CD14-positive monocyte (primary cell): ENCODE data around the gene HEY2. TPM values are rescaled to one million over a fixed set of nuclear protein-coding genes. Genes with fewer than 3 reads are reported as not detected.

Experiments used
- DNase-seq, 3 donors: peaks; one replicate each; pipeline ENCODE4 v3.0.0-alpha.2; 2011 to 2022
- H2AFZ ChIP-seq: 2 replicates; pipeline ENCODE4 v1.6.0; 2012; ENCODE audit warnings: mild to moderate bottlenecking, low read depth, low read length, inconsistent platforms; ENCODE audit not compliant: insufficient read depth, poor library complexity, severe bottlenecking
- H3K27ac ChIP-seq, 2 donors: 1 replicate in 1 of 2; 2 replicates in 1 of 2; pipeline ENCODE4 v1.5.1; 2012 to 2013; ENCODE audit warnings: low read length in 2 of 2, control low read depth in 1 of 2, inconsistent platforms in 1 of 2, low read depth in 1 of 2, mild to moderate bottlenecking in 1 of 2
- H3K27me3 ChIP-seq, 2 donors: one replicate each; pipeline versions ENCODE4 v1.6.0 to v1.6.1; 2011 to 2013; ENCODE audit warnings: low read length in 2 of 2; ENCODE audit not compliant: control insufficient read depth in 2 of 2, insufficient read depth in 2 of 2
- H3K36me3 ChIP-seq, 2 donors: replicated peaks in 1 of 2; 1 replicate in 1 of 2; 2 replicates in 1 of 2; pipeline versions ENCODE4 v1.5.1 to v1.6.1; 2012 to 2013; ENCODE audit warnings: low read length in 2 of 2, control low read depth in 1 of 2, inconsistent platforms in 1 of 2, mild to moderate bottlenecking in 1 of 2; ENCODE audit not compliant: insufficient read depth in 2 of 2, control insufficient read depth in 1 of 2
- H3K4me1 ChIP-seq, 2 donors: 1 replicate in 1 of 2; 2 replicates in 1 of 2; pipeline versions ENCODE4 v1.5.1 to v1.6.1; 2012 to 2013; ENCODE audit warnings: low read length in 2 of 2, control low read depth in 1 of 2, inconsistent platforms in 1 of 2, mild to moderate bottlenecking in 1 of 2, moderate library complexity in 1 of 2; ENCODE audit not compliant: insufficient read depth in 2 of 2, control insufficient read depth in 1 of 2
- H3K4me2 ChIP-seq: replicated peaks from 2 replicates; pipeline ENCODE3; 2012; ENCODE audit warnings: low read length, moderate library complexity, mild to moderate bottlenecking; ENCODE audit not compliant: poor library complexity, severe bottlenecking; ENCODE audit errors: extremely low read depth
- H3K4me3 ChIP-seq, 3 experiments: fragments of 200-600 bp in 1 of 3; sonication (generic) in 1 of 3; replicated peaks in 1 of 3; 1 replicate in 2 of 3; 2 replicates in 1 of 3; pipeline ENCODE4 v1.5.1; 2011 to 2013; ENCODE audit warnings: low read length in 3 of 3, mild to moderate bottlenecking in 3 of 3, control low read depth in 2 of 3, low read depth in 2 of 3, inconsistent platforms in 1 of 3, moderate library complexity in 1 of 3
- H3K79me2 ChIP-seq: 2 replicates; pipeline ENCODE4 v1.6.0; 2012; ENCODE audit warnings: mild to moderate bottlenecking, control low read depth, inconsistent platforms, low read length, moderate library complexity; ENCODE audit not compliant: insufficient read depth
- H3K9ac ChIP-seq: 2 replicates; pipeline ENCODE4 v1.6.0; 2017; ENCODE audit warnings: low read length, mild to moderate bottlenecking; ENCODE audit not compliant: insufficient read depth, poor library complexity, severe bottlenecking
- H3K9me3 ChIP-seq, 2 donors: replicated peaks in 1 of 2; 1 replicate in 1 of 2; 2 replicates in 1 of 2; pipeline versions ENCODE4 v1.5.1 to v1.6.1; 2012 to 2013; ENCODE audit warnings: low read length in 2 of 2, control low read depth in 1 of 2; ENCODE audit not compliant: control insufficient read depth in 1 of 2, insufficient read depth in 1 of 2
- H4K20me1 ChIP-seq: 2 replicates; pipeline ENCODE4 v1.6.0; 2012; ENCODE audit warnings: mild to moderate bottlenecking, low read length, control low read depth, moderate library complexity; ENCODE audit not compliant: insufficient read depth
- H3K27ac Mint-ChIP-seq, 7 donors: one replicate each; pipeline ENCODE4 v1.8.0; 2020; ENCODE audit warnings: mild to moderate bottlenecking in 7 of 7, mixed read lengths in 7 of 7, moderate library complexity in 6 of 7, inconsistent platforms in 2 of 7
- H3K27me3 Mint-ChIP-seq, 3 donors: one replicate each; pipeline ENCODE4 v1.8.0; 2021 to 2022; ENCODE audit warnings: low read depth in 3 of 3, mild to moderate bottlenecking in 3 of 3, mixed read lengths in 3 of 3, moderate library complexity in 3 of 3, inconsistent platforms in 1 of 3
- H3K36me3 Mint-ChIP-seq, 2 donors: one replicate each; pipeline ENCODE4 v1.8.0; 2020; ENCODE audit warnings: mixed read lengths in 2 of 2, inconsistent platforms in 1 of 2, mild to moderate bottlenecking in 1 of 2
- H3K4me1 Mint-ChIP-seq: one replicate; pipeline ENCODE4 v1.8.0; 2020; ENCODE audit warnings: mild to moderate bottlenecking, mixed read lengths
- H3K4me3 Mint-ChIP-seq, 2 donors: one replicate each; pipeline ENCODE4 v1.8.0; 2020; ENCODE audit warnings: mild to moderate bottlenecking in 2 of 2, mixed read lengths in 2 of 2, moderate library complexity in 1 of 2
- H3K9me3 Mint-ChIP-seq, 7 donors: one replicate each; pipeline ENCODE4 v1.8.0; 2020 to 2022; ENCODE audit warnings: mixed read lengths in 7 of 7, mild to moderate bottlenecking in 6 of 7, moderate library complexity in 6 of 7, inconsistent platforms in 2 of 7
- CTCF ChIP-seq: fragments of 200-600 bp; IDR thresholded peaks from one replicate; pipeline ENCODE4 v1.8.0; 2022; ENCODE audit warnings: antibody characterized with exemption, mild to moderate bottlenecking
- WGBS: methylation state at CpG from one replicate; pipeline ENCODE4 v1.1.5; 2013; ENCODE audit warnings: missing lambda C conversion rate; ENCODE audit not compliant: insufficient coverage; 5-methylcytosine and 5-hydroxymethylcytosine counted together
- intact Hi-C, 2 donors: fragments of 100-400 bp; cut with micrococcal nuclease; formaldehyde crosslinking; loops; one replicate each; pipeline versions ENCODE4 v1.15.0 to v1.15.1; 2023
- polyA plus RNA-seq, 3 donors: library from polyadenylated mRNA; depleted of rRNA in 1 of 3; unstranded in 2 of 3; stranded (reverse) in 1 of 3; fragments of 300-500 nt in 2 of 3; fragments of >200 nt in 1 of 3; fragmentation: Illumina TruSeq in 2 of 3; gene quantifications; 1 replicate in 2 of 3; 2 replicates in 1 of 3; pipeline ENCODE4 v1.2.3, GENCODE V29; 2012 to 2021

The HEY2 gene
- polyA plus RNA-seq, 3 donors: not detected

- peaks cover 39 to 65% of the 10 kb centered on the region in 2 donors for H3K27me3 ChIP-seq
- no peak overlapping the region for H3K9ac ChIP-seq
- no peaks in the 10 kb centered on the region for H3K9me3 ChIP-seq
- H3K4me3 ChIP-seq: no peak overlapping the region
- peaks cover 0 to 2% (median 0%) of the 10 kb centered on the region in 7 donors for H3K9me3 Mint-ChIP-seq
- no peak overlapping the region for H3K27ac ChIP-seq
- 48% methylated on average over 2 of the region's 5 CpGs for WGBS
- intact Hi-C loops: no loop called here
- no peaks in the 10 kb centered on the region for H3K36me3 Mint-ChIP-seq
- H3K27ac Mint-ChIP-seq: no peak overlapping the region
- H3K79me2 ChIP-seq: no peaks in the 10 kb centered on the region
- H3K27me3 Mint-ChIP-seq: peaks cover 23 to 51% (median 31%) of the 10 kb centered on the region in 3 donors
- no peak overlapping the region for H2AFZ ChIP-seq
- DNase-seq: no peak
- no peak overlapping the region for H3K4me2 ChIP-seq
- H3K36me3 ChIP-seq: no peaks in the 10 kb centered on the region
- H4K20me1 ChIP-seq: no peaks in the 10 kb centered on the region
- peak overlapping the region in 1 of 2 donors; percentile 12 for H3K4me3 Mint-ChIP-seq
- H3K4me1 ChIP-seq: no peaks in the 10 kb centered on the region
- no peaks in the 10 kb centered on the region for H3K4me1 Mint-ChIP-seq
- TF ChIP-seq CTCF: no peak
Observed at GRCh38 chr6:125759959-125760457, 10.6 kb downstream of the HEY2 start.

- H3K27me3 Mint-ChIP-seq: peaks cover 31 to 53% (median 34%) of the 10 kb centered on the region in 3 donors
Observed at GRCh38 chr6:125764121-125764671, 14.8 kb downstream of the HEY2 start.

More at GRCh38 chr6:125764121-125764671, 14.8 kb downstream of the HEY2 start:
- Histone ChIP-seq H3K4me1 (no peaks in the 10 kb centered on the region), H2AFZ (no peak overlapping the region), H3K4me2 (no peak overlapping the region), H3K36me3 (no peaks in the 10 kb centered on the region), H3K79me2 (no peaks in the 10 kb centered on the region), H4K20me1 (no peaks in the 10 kb centered on the region), H3K27ac (no peak overlapping the region), H3K9ac (no peak overlapping the region), H3K4me3 (no peak overlapping the region), H3K27me3 (peaks cover 35 to 47% of the 10 kb centered on the region in 2 donors), H3K9me3 (no peaks in the 10 kb centered on the region)
- Mint-ChIP-seq H3K9me3 (peaks cover 0 to 1% (median 0%) of the 10 kb centered on the region in 7 donors), H3K36me3 (no peaks in the 10 kb centered on the region), H3K4me1 (no peaks in the 10 kb centered on the region), H3K4me3 (no peak overlapping the region), H3K27ac (peak overlapping the region in 1 of 7 donors; percentile 76)
- no peak for DNase-seq
- intact Hi-C loops: no loop called here
- no peak for TF ChIP-seq CTCF
- WGBS: no CpG with 5 or more reads among the region's 2 CpGs
